ENCODE data around the gene SIGLEC8.

The SIGLEC8 gene

GRCh38 chr19:51458899-51459505 lies 748 bp upstream of the SIGLEC8 start:
- Histone ChIP-seq H3F3A (ENCODE audit: control insufficient read depth, insufficient read depth) (no peaks in the 10 kb centered on the region), H3K27me3 (ENCODE audit: control insufficient read depth, low read length) (no peaks in the 10 kb centered on the region), H3K4me1 (ENCODE audit: control insufficient read depth, low read length) (peaks cover 5% of the 10 kb centered on the region; the same call in 1 of the 2 replicates), H3K4me2 (ENCODE audit: low read length) (no peak overlapping the region), H3K4me3 (ENCODE audit: low read length) (no peak overlapping the region), H3K9me2 (replicated peaks; ENCODE audit: control insufficient read depth, low read length) (no peaks in the 10 kb centered on the region), H3K36me3 (ENCODE audit: control insufficient read depth, low read length) (no peaks in the 10 kb centered on the region), H3K79me2 (ENCODE audit: control insufficient read depth, low read length) (no peaks in the 10 kb centered on the region), H3K9me3 (ENCODE audit: control insufficient read depth, insufficient read depth, low read length) (no peaks in the 10 kb centered on the region), H3K27ac (ENCODE audit: low read depth, low read length) (no peak overlapping the region), H4K20me1 (ENCODE audit: control insufficient read depth, insufficient read depth, low read depth, low read length) (no peaks in the 10 kb centered on the region)
- TF ChIP-seq EZH2phosphoT487 (IDR thresholded peaks at IDR 0.05; ENCODE audit: borderline replicate concordance, low read length), result no peak
- TF ChIP-seq, protein P1, sequence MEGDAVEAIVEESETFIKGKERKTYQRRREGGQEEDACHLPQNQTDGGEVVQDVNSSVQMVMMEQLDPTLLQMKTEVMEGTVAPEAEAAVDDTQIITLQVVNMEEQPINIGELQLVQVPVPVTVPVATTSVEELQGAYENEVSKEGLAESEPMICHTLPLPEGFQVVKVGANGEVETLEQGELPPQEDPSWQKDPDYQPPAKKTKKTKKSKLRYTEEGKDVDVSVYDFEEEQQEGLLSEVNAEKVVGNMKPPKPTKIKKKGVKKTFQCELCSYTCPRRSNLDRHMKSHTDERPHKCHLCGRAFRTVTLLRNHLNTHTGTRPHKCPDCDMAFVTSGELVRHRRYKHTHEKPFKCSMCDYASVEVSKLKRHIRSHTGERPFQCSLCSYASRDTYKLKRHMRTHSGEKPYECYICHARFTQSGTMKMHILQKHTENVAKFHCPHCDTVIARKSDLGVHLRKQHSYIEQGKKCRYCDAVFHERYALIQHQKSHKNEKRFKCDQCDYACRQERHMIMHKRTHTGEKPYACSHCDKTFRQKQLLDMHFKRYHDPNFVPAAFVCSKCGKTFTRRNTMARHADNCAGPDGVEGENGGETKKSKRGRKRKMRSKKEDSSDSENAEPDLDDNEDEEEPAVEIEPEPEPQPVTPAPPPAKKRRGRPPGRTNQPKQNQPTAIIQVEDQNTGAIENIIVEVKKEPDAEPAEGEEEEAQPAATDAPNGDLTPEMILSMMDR (IDR thresholded peaks at IDR 0.05; ENCODE audit: low read depth, low read length, poor library complexity, severe bottlenecking), result no peak

- Histone ChIP-seq H3K9me3 (ENCODE audit: control insufficient read depth, insufficient read depth, low read length) (no peaks in the 10 kb centered on the region), H3K79me2 (ENCODE audit: control insufficient read depth, low read length) (no peaks in the 10 kb centered on the region), H4K20me1 (ENCODE audit: control insufficient read depth, insufficient read depth, low read depth, low read length) (no peaks in the 10 kb centered on the region), H3K36me3 (ENCODE audit: control insufficient read depth, low read length) (no peaks in the 10 kb centered on the region), H3K4me1 (ENCODE audit: control insufficient read depth, low read length) (peaks cover 5% of the 10 kb centered on the region; the same call in 1 of the 2 replicates), H3K4me3 (ENCODE audit: low read length) (no peak overlapping the region), H3K4me2 (ENCODE audit: low read length) (no peak overlapping the region), H3K27ac (ENCODE audit: low read depth, low read length) (no peak overlapping the region), H3K27me3 (ENCODE audit: control insufficient read depth, low read length) (no peaks in the 10 kb centered on the region), H3K9me2 (replicated peaks; ENCODE audit: control insufficient read depth, low read length) (no peaks in the 10 kb centered on the region), H3F3A (ENCODE audit: control insufficient read depth, insufficient read depth) (no peaks in the 10 kb centered on the region)
- no peak for TF ChIP-seq EZH2phosphoT487 (IDR thresholded peaks at IDR 0.05; ENCODE audit: borderline replicate concordance, low read length)
- TF ChIP-seq, protein P1 (IDR thresholded peaks at IDR 0.05; ENCODE audit: low read depth, low read length, poor library complexity, severe bottlenecking), result no peak
These were observed 772 bp downstream of the SIGLEC8 start for GRCh38 chr19:51457351-51458013.

- H3K79me2 ChIP-seq (ENCODE audit: control insufficient read depth, low read length), result no peaks in the 10 kb centered on the region
- H3K9me3 ChIP-seq (ENCODE audit: control insufficient read depth, insufficient read depth, low read length), result no peaks in the 10 kb centered on the region
- no peaks in the 10 kb centered on the region for H3K36me3 ChIP-seq (ENCODE audit: control insufficient read depth, low read length)
- H3K27me3 ChIP-seq (ENCODE audit: control insufficient read depth, low read length), result no peaks in the 10 kb centered on the region
- no peak for TF ChIP-seq EZH2phosphoT487 (IDR thresholded peaks at IDR 0.05; ENCODE audit: borderline replicate concordance, low read length)
- H3K27ac ChIP-seq (ENCODE audit: low read depth, low read length), result no peak overlapping the region
- H3K9me2 ChIP-seq (replicated peaks; ENCODE audit: control insufficient read depth, low read length), result no peaks in the 10 kb centered on the region
- peaks cover 5% of the 10 kb centered on the region; the same call in 1 of the 2 replicates for H3K4me1 ChIP-seq (ENCODE audit: control insufficient read depth, low read length)
- H3F3A ChIP-seq (ENCODE audit: control insufficient read depth, insufficient read depth), result no peaks in the 10 kb centered on the region
- H3K4me3 ChIP-seq (ENCODE audit: low read length), result no peak overlapping the region
- no peaks in the 10 kb centered on the region for H4K20me1 ChIP-seq (ENCODE audit: control insufficient read depth, insufficient read depth, low read depth, low read length)
- H3K4me2 ChIP-seq (ENCODE audit: low read length), result no peak overlapping the region
These were observed 1.5 kb downstream of the SIGLEC8 start for GRCh38 chr19:51456541-51457290.

All from DOHH2 (cell line).